C4-2B (cell line): ENCODE measurements around the gene RYR3.

Source experiments
- CTCF ChIP-seq: fragments of 450-650 bp; conservative IDR thresholded peaks from 2 replicates; pipeline ENCODE4 v1.5.1; 2017; ENCODE audit warnings: mild to moderate bottlenecking
- ZFX ChIP-seq: fragments of 450-650 bp; IDR thresholded peaks from 2 replicates; pipeline ENCODE4 v1.6.1; 2017

DNA sequence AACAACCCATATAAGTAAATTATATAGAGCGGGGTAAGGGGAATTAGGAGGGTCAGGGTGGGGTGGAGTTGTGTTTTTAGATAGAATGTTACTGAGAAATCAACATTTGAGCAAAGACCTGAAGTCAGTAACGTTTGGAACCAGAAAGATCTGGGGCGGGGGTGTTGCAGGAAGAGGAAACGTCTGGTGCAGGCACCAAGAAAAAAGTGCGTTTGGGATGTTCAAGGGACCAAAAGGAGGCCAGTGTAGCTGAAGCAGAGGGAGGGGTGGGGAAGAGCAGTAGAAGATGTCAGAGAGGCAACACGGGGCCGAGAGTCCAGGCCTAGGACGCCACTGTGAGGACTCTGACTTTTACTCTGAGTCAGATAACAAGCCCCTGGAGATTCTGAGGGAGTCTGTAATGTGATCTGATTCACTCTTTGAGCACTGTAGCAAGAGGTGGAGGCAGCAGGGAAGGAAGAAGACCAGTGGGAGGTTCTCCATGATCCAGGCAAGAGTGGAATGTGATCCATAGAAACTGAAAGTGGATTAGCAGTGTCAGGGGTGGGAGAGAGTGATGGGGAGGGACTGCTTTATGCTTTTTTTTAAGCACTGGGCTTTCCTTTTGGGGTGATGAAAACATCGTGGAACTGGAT lies 478.3 kb downstream of the RYR3 start:
- TF ChIP-seq CTCF (no peak), ZFX (no peak)
